Neural crest cell (in vitro differentiated cells): ENCODE data around the gene HOXD8. TPM values are rescaled to one million over a fixed set of nuclear protein-coding genes. Genes with fewer than 3 reads are reported as not detected.

Experiments used
- DNase-seq: peaks from one replicate; pipeline ENCODE4 v3.0.0; 2021; ENCODE audit warnings: low read depth, mixed read lengths, low spot score
- H3K27ac Mint-ChIP-seq: one replicate; pipeline ENCODE4 v1.8.0; 2021; ENCODE audit warnings: mild to moderate bottlenecking, mixed read lengths; ENCODE audit not compliant: unreplicated experiment
- H3K27me3 Mint-ChIP-seq: 2 replicates; pipeline ENCODE4 v1.8.0; 2021; ENCODE audit warnings: low read depth, mild to moderate bottlenecking, mixed read lengths
- H3K36me3 Mint-ChIP-seq: 2 replicates; pipeline ENCODE4 v1.8.0; 2021; ENCODE audit warnings: low read depth, mild to moderate bottlenecking, mixed read lengths
- H3K4me1 Mint-ChIP-seq: 2 replicates; pipeline ENCODE4 v1.8.0; 2021; ENCODE audit warnings: mixed read lengths
- H3K4me3 Mint-ChIP-seq: one replicate; pipeline ENCODE4 v1.8.0; 2021; ENCODE audit warnings: mild to moderate bottlenecking, mixed read lengths
- H3K9me3 Mint-ChIP-seq: 2 replicates; pipeline ENCODE4 v1.8.0; 2021; ENCODE audit warnings: mixed read lengths
- CTCF ChIP-seq: fragments of 200-600 bp; sonication (generic); conservative IDR thresholded peaks from 2 replicates; pipeline ENCODE4 v1.5.0; 2021; ENCODE audit warnings: antibody characterized with exemption, mild to moderate bottlenecking
- total RNA-seq: library from RNA; stranded (reverse); gene quantifications from 2 replicates; pipeline ENCODE4 v1.2.1, GENCODE V29; 2021

HOXD8 gene
- total RNA-seq, 1 donor from 2014 or later = not detected

- no peak for DNase-seq
- H3K4me3 Mint-ChIP-seq = no peak overlapping the region
- H3K36me3 Mint-ChIP-seq = no peaks in the 10 kb centered on the region
- H3K27me3 Mint-ChIP-seq = peaks cover 99% of the 10 kb centered on the region
- H3K4me1 Mint-ChIP-seq = no peaks in the 10 kb centered on the region
- H3K27ac Mint-ChIP-seq = no peak overlapping the region
- no peaks in the 10 kb centered on the region for H3K9me3 Mint-ChIP-seq
- TF ChIP-seq CTCF = no peak
Observed at GRCh38 chr2:176147800-176148496, 18.4 kb downstream of the HOXD8 start.

GRCh38 chr2:176148751-176149421 is 19.4 kb downstream of the HOXD8 start:
- Mint-ChIP-seq H3K4me1 (no peaks in the 10 kb centered on the region), H3K36me3 (no peaks in the 10 kb centered on the region), H3K27ac (no peak overlapping the region), H3K27me3 (peaks cover 99% of the 10 kb centered on the region), H3K9me3 (no peaks in the 10 kb centered on the region), H3K4me3 (no peak overlapping the region)
- DNase-seq = no peak
- TF ChIP-seq CTCF = no peak

GRCh38 chr2:176149481-176149938 is 20.0 kb downstream of the HOXD8 start:
- no peaks in the 10 kb centered on the region for H3K4me1 Mint-ChIP-seq
- H3K36me3 Mint-ChIP-seq = no peaks in the 10 kb centered on the region
- H3K27me3 Mint-ChIP-seq = peaks cover 99% of the 10 kb centered on the region
- H3K4me3 Mint-ChIP-seq = no peak overlapping the region
- TF ChIP-seq CTCF = no peak
- no peak for DNase-seq
- no peaks in the 10 kb centered on the region for H3K9me3 Mint-ChIP-seq
- no peak overlapping the region for H3K27ac Mint-ChIP-seq

GRCh38 chr2:176149939-176150583 is 20.6 kb downstream of the HOXD8 start:
- Mint-ChIP-seq H3K9me3 (no peaks in the 10 kb centered on the region), H3K27me3 (peaks cover 99% of the 10 kb centered on the region), H3K36me3 (no peaks in the 10 kb centered on the region), H3K4me3 (no peak overlapping the region), H3K4me1 (no peaks in the 10 kb centered on the region), H3K27ac (no peak overlapping the region)
- TF ChIP-seq CTCF = no peak
- DNase-seq = no peak

GRCh38 chr2:176150584-176151441 is 21.3 kb downstream of the HOXD8 start:
- no peaks in the 10 kb centered on the region for H3K4me1 Mint-ChIP-seq
- peaks cover 99% of the 10 kb centered on the region for H3K27me3 Mint-ChIP-seq
- H3K36me3 Mint-ChIP-seq = no peaks in the 10 kb centered on the region
- H3K9me3 Mint-ChIP-seq = no peaks in the 10 kb centered on the region
- DNase-seq = no peak
- no peak for TF ChIP-seq CTCF
- H3K27ac Mint-ChIP-seq = no peak overlapping the region
- H3K4me3 Mint-ChIP-seq = no peak overlapping the region
